HG03064 (cell line): ENCODE results near the gene VSTM5.
"Not testable (repeated sequence)": the region's sequence is repeated elsewhere in the genome, so short reads cannot be mapped to it uniquely, and the experiment has no call there.

ENCODE experiments used
- ATAC-seq: cut with Tn5 transposase; IDR thresholded peaks from one replicate; pipeline ENCODE4 v1.9.1; 2021; ENCODE audit warnings: low read depth; ENCODE audit not compliant: unreplicated experiment

Gene VSTM5

DNA sequence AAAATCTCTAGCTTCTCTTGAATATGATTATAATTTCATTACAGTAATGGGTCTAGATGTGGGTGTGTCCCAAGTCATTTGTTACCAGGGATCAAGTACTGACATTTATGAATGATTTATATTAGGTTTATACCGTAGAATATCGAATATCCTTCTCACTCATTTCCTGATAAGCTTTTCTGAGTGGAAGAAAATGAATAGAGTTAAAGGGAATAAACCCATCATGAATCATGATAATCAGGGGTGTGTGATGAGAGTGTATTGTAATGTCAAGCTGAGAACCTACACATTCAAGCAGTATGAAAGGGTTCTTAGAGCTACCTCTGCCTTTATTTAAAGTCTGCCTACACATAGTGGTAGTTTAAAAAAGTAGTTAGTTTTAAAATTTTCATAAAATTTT, 49.1 kb downstream of the VSTM5 start:
- no peak for ATAC-seq

DNA sequence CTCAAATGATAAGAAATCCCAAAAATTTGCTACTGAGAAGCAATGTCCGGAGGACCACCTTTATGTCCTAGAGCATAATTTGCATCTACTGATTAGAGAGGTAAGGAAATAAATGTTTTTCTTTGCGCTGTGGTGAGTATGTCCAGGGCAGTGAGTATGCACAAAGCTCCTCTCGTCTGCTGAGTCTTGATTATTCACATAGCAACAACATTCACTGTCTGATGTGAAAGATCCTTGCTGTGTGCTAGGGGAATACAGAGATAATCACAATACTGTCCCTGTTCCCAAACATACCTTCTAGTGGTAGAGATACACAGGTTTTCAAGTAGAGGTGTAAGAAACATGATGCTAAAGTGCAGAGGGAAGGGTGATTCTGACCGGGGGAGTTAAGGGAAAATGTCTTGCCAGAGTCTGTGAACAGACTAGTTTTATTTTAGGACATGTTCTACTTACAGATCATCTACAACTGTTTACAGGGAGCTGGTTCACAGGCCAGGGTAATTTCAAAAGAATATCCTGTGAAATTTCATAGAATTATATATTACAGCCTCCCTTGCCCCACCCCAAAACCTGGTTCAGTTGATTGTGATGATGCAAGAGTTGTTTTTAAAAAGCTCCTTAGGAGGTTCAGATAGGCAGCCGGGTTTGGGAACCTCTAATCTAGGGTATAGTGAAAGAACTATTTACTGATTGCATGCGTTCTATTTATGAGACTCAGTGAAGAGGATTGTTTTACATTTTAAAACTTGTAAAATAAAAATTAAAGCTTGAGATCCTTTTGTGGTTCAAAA, 53.8 kb downstream of the VSTM5 start:
- ATAC-seq: no peak

DNA sequence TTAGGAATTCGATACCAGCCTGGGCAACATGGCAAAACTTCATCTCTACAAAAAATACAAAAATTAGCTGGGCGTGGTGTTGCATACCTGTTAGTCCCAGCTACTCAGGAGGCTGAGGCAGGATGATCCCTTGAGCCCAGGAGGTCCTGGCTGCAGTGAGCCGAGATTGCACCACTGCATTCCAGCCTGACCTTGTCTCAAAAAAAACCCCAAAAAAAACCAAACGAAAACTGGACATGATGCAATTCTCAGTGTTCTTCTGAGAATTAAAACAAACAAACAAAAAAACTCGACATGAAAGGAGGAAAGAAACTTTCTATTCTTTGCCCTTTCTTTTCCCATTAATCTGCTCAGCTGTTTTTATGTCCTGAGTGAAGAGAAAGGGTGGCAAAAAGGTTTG, 58.9 kb downstream of the VSTM5 start:
- no peak for ATAC-seq

DNA sequence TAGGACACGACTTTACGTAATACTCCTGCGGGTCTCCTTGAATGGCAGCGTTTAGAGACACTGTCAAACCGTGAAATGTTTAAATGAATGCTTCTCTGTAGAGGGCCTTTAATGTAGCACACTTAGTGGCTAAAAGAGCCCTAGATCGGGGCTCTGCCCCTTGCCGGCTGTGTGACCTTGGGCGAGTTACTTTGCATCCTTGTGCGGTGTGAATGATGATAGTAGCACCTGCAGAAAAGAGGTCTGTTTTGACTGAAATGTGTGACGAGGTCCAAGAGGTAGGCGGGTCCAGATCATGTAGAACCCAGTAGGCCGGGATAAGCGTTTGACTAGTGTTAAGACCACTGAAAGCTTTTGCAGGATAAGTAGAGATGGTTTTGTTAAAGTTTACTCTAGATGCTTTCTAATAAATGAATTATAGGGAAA, 65.5 kb downstream of the VSTM5 start:
- ATAC-seq: peak; percentile 25

DNA sequence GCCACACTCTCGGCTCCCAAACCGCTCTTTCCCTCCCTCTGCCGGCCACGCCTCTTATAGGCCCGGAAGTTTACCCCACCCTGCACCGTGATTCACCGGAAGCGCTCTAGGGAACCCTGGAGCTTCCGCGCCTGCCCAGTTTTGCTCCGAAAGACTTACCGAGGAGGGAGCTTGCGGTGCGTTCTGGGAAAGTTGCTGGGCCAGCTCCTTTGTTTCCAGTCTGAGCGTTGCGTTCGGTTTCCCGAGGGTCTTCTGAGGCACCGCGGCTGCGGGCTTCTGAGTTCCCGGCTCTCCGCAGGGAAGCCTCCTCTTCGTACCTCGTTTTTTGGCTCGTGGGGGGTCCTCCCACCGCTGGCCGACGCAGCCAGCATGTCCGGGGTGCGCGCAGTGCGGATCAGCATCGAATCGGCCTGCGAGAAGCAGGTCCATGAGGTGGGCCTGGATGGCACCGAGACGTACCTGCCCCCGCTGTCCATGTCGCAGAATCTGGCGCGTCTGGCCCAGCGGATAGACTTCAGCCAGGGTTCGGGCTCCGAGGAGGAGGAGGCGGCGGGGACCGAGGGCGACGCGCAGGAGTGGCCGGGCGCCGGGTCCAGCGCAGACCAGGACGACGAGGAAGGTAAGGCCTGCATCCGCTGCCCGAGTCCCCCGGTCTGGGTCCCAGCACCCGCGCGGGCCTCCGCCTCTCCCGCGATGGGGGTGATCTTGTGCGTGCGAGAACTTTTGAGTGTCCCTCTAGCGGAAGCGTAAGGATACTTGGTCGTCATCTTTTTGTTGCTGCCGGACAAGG, 66.1 kb downstream of the VSTM5 start, which contains the start of gene MED17:
Gene MED17 (plus strand): TSS at position 138 of the 790 bp plus-strand sequence. CDS start 232 bp downstream, at position 370.
- ATAC-seq: peak; percentile 98

DNA sequence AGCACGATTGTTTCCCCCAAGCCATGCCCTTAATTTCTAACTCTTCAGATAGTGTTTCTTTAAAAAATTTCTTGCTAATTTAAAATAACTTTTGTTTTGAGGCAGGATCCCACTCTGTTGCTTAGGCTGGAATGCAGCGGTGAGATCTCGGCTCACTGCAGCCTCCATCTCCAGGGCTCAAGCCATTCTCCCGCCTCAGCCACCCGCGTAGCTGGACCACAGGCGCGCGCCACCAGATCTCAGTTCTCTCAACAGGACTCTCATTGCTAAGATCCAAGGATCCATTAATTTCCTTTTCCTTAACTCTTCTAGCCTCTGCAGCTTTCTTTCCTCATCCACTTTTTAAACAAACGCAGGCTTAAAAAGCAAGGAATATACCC, 66.7 kb downstream of the VSTM5 start:
- ATAC-seq: peak; percentile 47

DNA sequence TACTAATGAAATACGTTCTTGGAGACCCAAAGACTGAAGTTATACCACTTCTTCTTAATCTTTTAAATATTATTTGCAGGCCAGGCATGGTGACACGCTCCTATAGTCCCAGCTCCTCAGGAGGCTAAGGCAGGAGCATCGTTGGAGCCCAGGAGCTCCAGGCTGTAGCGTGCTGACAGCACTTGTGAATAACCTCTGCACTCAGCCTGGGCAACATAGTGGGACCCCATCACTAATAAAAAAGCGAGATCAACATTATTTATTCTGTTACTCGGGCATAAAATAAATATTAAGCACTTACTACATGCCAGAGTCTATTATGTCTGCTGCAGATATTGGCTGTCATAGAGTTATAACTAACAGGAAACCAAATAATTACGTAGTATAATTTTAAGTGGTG, 67.1 kb downstream of the VSTM5 start:
- no peak for ATAC-seq

DNA sequence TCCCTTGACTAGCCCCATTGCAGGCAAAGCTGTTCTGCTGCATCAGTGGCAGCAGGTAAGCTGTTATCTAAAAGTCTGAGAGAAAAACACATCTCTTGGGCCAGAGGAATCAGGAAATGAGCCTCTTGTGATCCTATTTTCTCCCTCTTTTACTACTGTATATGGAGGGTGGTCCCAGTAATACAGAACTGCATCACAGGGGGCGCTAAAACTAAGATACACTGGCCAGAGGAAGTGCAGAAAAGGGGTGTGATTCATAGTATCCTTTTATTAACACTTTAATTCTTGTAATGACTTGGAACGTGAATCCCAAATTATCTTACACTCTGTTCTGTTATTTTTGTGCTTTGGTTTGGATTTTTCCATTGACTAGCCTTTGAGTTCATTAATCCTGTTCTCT, 75.1 kb downstream of the VSTM5 start:
- ATAC-seq: no peak

DNA sequence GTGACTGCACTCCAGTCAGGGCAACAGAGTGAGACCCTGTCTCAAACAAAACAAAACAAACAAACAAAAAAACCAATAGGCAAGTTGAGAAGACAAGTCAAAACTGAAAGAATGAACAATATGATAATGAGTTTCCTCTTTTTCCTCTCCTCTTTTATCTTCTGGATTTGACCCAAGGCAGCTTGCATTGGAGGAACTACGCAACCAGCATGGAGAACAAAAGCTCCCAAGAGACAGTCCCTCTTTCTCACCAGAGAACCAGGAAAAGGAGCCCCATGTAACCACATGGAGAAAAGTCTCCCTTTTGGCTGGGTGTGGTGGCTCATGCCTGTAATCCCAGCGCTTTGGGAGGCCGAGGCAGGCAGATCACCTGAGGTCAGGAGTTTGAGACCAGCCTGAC, 75.9 kb downstream of the VSTM5 start:
- not testable (repeated sequence) for ATAC-seq

DNA sequence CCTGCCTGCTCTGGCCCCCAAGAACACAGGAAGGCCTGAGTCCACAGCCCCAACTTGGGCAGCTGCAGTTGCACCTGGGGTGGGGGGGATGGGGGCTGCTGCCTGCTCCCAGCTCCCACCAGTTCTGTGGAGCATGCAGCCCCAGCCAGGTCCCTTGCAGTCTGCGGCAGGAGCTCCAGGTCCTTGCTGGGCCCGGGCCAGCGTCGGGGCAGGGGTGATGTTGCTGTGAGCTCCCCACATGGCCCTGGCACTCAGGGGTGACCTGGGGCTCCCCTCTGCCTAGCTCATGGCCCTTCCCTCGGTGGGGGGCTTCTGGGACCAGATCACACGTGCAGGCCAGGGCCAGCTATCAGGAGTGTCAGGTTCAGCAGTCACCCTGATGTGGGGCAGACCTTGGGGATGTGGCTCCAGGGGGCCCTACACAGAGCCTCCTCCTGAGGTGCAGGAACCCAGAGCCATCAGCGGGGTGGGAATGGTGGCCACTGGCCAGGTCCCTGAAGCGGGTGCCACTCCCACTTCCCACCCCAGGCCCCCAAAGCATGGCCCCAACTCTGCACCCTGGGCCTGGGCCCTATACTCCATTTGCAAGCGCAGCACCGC, 76.7 kb downstream of the VSTM5 start:
- no peak for ATAC-seq

DNA sequence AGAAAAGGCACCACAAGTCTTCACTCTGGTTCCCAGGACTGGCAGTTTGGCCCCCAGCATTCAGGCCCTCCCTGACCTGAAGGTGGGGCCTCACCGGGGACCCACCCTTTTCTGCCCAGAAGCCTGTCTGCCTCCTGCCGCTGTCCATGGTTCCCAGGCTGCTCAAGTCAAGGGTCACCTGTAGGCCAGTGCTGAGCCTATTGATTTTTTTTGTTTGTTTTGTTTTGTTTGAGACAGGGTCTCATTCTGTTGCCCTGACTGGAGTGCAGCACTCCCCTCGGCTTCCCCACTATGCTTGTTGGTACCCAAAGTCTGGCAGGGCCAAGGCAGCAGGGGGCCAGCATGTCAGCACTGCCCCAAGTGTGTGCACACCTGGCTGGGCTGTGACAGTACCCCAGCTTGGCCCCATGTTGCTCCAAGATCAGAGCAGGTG, 77.4 kb downstream of the VSTM5 start:
- no peak for ATAC-seq

DNA sequence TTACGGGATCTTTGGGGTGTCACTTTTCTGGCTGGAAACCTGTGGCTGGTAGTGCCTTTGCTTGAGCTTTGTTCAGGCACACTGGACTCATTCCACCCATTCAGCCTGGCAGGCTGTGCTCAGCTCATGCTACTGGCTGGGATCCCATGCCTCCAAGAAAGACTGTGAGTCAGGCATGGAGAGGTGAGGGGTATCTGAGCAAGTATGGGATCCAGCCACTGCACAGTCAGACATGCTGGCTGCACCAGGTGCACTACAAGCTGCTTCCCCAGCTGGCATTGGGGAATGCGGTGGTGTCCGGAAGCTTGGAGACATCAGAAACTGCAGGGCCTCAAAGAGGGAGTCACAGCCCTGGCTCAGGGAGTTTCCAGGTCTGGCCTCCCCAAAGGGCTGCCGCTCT, 78.3 kb downstream of the VSTM5 start:
- ATAC-seq: no peak

DNA sequence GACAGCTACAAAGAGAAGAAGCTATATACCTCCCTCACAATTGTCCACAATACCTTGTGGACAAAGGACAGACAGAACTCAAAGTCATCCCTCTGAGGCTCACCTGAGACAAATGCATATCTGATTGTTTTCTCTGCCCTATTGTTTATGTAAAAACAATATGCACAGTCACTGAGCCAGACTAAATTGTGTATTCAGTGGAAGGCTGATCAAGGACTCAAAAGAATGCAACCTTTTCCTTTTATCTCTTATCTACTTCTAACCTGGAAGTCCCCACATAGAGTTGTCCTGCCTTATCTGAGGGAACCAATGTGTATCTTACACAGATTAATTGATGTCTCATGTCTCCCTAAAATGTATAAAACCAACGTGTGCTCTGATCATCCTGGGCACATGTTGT, 80.3 kb downstream of the VSTM5 start:
- no peak for ATAC-seq
